HG02798 (cell line): ENCODE results near the gene SHC1.

Experiments used
- ATAC-seq: cut with Tn5 transposase; IDR thresholded peaks from one replicate; pipeline ENCODE4 v1.9.1; 2021; ENCODE audit warnings: mild to moderate bottlenecking; ENCODE audit not compliant: unreplicated experiment, poor library complexity

Gene SHC1

DNA sequence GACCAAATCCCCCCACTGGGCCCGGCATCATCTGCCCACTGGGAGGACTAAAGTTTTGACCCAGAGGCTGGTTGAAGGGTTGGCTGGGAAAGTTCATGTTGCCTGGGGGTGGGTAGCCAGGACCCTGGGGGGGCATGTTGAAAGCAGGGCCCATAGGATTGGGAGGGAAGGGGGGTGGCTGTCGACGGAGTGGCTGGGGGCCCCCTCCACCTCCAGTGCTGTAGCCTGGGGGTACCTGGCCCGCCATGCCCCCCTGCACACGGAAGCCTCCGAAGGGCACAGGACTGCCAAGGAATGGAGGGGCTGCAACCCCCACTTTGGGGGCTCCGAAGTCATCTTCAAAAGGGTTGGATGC lies 11.1 kb downstream of the SHC1 start:
- ATAC-seq: no peak

GRCh38 chr1:154958681-154959425 lies 11.7 kb downstream of the SHC1 start:
- ATAC-seq: no peak

DNA sequence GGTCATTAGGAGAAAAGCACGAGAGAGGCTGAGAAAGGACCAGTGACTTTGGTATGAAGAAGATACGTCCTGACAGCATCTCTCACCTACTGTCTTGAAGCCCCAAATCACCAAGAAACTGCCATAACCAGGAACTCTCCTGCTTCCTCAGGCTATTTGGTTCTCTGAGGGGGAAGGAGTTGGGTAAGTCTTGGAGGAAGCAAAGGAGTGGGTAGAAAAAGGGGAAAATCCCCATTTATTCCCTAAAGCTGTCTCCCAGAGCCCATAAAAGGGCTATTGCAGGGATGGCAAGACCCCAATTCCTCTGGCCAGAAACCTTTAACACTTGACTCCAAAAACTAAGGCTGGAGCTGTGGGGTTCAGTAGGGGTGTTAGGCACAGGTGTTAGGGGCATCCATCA lies 12.5 kb downstream of the SHC1 start:
- ATAC-seq: no peak

GRCh38 chr1:154957091-154957657 lies 13.4 kb downstream of the SHC1 start:
- no peak for ATAC-seq

GRCh38 chr1:154956544-154956941 lies 14.0 kb downstream of the SHC1 start:
- no peak for ATAC-seq

DNA sequence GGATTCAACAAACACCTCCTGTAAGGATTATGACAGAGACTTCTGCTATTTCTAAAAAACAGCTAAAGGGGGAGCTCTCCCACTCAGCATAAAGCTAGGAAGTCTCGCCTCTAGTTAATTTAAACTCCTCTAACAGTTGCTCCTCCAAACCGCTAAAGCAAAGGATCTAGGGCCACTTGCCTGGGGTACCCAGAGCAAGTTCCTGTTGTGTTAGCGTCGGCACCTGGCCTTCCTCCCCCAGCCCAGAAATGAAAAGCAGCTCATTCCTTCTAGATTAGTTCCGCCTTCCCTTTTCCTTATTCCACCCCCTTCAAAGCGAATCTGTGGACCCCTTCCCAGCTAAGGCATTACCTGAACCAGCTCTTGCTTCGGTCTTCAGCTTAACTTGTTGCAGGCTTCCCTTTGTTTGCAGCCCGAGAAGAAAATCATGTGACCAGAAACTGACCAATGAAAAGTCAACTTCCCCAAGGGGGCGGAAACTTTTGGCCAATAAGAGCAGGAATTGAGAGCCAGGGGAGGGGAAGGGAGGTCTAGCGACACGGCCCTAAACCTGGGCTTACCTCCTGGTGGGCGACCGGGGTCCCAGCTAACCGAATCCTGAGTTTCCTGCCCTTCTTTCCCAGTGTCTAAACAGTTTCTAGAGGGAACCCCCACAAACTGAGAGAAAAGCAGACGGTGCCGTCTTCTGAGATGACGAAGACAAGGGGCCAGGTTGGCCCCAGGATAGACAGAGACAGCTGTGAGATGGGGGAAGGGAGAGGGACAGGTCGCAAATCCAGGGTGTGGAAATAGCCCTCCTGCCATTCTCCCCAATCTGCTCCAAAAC lies 14.6 kb downstream of the SHC1 start, which contains the start of gene PBXIP1:
Gene PBXIP1 (minus strand): TSS at position 382 of the 826 bp plus-strand sequence. CDS start 2,378 bp downstream, outside the sequence.
- ATAC-seq: peak; percentile 77

DNA sequence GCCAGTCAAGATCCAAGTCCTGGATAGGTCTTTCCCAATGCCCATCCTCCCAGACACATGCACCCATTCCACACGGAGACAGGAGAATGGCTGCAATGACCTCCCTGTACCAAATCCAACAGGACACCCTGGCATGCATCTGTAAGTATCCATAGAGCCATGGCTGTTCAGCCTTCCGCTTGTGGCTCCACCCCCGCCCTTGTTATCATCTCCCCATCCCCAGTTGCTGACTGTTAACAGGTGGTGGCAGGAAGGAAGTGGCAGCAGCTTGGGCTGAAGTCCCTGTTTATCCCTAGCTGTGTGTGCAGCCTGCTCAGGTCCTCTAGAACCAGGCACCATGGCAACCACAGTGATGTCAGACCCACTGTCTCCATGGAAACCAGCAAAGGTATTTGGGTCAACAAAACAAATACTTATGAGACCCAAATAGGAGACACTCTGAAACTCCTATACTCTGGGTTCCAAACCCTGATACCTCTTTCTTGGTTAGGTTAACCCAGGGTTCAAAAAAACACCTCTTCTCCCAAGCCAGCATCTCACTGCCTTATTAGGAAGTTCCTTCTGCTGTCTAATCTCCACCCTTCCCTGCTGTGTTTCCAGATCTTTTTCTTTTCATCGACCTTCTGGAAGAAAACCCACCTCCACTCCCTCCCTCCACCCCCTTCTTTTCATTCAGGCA lies 15.4 kb downstream of the SHC1 start:
- peak; percentile 36 for ATAC-seq

DNA sequence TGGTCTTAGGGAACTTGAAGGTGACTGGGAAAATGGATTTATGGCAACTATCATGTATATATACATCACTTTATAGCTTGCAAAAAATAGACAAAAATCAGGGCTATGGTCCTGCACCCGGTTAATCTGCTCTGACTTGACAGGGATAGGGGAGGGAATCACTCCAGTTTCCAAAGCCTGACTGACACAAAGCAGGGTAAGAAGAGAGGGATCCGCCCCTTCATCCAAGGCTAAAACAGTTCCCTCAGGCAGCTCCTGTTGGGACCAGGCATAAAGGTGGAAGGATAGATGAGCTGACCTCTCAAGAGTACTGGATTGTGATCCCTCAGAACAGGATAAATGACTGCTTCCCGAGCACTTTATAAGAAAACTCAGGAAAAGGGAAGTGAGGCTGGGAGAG lies 16.0 kb downstream of the SHC1 start:
- ATAC-seq: no peak

- no peak for ATAC-seq
Observed at GRCh38 chr1:154953611-154954038, 16.9 kb downstream of the SHC1 start.

DNA sequence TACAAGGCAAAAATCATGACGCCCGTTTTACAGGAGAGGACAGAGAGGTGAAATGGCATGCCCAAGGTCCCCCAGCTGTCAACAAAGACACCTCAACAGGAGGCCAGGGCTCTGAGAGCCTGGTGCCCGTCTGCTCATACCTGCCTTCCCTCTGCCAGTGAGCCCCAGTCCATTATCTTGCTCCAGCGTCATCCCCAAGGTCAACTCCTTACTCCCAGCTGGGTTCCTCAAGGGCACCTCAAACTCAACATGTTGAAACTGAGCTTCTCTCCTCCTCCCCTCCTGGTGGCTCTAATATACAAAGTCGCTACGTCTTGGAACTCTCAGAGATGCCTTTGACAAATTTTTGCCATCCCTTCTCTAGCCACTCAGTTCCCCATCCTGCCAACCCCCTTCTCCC lies 17.9 kb downstream of the SHC1 start:
- no peak for ATAC-seq

DNA sequence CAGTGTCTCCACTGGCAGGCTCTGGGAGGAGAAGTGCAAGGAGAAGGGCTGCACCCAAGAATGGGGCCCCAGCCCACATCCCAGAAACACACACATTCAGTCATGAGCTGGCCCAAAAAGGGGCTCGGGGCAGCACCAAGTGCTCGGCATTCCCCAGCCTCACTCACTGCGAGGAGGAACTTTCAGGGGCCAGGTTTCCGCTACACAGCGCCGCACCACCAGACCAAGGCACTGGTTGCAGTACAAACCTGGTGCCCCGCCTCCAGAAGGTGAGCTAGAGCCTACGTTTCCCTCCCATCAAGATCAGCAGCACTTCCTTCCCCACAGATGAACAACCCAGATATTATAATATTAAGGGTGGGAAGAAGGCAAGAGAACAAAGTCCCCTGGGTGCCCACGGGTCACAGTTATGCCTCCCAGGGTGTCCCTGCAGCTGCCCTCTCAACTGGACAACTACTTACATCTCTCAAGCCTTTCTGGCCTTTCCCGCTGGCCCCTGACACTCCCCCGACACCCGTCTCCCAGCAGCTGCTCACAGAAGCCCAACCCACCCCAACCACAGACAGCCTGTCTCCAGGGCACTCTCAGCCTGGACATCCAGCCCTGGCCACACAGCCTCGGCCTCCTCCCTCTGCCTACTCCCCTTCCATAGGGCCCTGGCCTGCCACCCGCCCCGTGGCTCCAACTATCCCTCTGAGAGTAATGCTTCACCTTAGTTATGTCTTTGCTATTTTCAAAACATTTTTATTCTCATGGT lies 18.5 kb downstream of the SHC1 start:
- ATAC-seq: no peak

- no peak for ATAC-seq
Observed at GRCh38 chr1:154948079-154948478, 22.5 kb downstream of the SHC1 start.

DNA sequence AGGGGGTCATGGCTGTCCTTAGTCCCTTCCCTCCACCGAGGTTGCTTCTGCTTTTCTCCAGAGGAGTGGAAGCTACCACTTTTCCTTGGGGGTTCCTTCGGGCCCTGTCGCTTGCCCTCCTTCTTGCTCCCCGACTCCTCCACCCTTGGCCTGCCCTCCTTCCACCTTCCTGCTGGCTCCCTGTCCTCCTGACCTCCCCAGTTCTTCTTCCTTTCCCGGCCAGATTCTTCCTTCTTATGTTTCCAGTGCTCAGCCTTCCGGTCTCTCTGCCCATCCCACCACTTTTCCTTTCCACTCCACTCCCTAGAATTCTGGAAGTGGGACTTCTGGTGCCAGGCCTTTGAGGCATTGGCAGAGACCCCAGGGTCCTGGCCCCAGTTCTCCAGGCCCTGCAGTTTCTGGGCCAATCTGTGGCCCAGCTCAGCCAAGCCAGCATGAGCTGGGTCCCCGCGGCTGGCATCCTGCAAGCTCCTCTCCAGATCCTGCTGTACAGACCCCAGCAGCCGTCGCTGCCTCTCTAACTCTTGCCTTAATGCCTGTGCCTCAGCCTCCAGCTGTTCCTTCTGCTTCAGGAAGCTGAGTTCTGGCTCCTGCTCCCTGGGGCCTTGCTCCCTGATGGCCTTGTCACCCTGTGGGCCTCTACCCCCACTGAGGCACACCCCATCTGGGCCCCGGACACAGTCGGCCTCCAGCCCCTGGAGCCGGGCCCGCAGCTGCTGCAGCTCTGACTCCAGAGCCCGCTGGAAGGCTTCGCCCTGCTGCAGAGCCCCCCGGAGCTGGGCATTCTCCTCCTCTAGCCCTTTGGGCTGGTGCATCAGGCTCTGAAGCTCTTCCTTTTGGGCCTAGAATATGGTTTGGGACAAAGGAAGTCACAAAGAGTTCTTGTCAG lies 24.3 kb downstream of the SHC1 start:
- ATAC-seq: no peak

DNA sequence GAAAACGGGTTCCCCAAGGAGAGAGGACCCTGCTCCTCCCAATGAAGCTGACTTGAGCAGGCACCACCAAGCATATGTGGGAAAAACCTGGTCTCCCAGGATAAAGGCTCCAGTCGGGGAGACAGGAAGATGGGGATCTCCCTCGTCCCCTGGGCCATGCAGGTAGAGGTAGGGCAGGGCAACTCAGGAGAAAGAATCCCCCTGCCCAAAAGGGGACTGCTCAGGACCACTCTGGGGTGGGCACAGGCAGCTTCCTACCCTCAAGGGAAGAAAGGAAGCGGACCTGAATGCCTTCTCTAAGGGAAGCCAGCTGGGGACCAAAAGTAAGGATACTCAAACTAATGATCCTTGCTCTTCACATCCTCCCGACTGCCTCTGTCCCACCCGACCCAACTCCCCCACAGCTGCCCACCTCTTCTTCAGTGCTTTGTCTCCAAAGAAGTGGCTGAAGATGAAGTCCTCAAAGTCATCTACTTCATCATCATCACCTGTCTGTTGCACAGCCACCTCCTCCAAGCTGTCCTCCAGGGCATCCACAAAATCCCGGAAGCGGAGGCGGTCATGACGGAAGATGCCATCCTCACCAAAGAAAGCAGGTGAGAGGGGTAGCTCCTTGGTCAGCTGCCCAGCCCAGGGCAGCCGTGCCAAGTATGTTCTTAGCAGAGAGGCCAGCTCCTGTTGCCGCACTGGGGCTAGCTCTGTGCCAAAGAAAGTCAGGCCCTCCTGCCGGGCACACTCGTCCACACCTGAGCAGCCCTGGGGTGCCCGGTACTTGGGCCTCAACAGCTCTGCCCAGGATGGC lies 25.2 kb downstream of the SHC1 start:
- no peak for ATAC-seq

DNA sequence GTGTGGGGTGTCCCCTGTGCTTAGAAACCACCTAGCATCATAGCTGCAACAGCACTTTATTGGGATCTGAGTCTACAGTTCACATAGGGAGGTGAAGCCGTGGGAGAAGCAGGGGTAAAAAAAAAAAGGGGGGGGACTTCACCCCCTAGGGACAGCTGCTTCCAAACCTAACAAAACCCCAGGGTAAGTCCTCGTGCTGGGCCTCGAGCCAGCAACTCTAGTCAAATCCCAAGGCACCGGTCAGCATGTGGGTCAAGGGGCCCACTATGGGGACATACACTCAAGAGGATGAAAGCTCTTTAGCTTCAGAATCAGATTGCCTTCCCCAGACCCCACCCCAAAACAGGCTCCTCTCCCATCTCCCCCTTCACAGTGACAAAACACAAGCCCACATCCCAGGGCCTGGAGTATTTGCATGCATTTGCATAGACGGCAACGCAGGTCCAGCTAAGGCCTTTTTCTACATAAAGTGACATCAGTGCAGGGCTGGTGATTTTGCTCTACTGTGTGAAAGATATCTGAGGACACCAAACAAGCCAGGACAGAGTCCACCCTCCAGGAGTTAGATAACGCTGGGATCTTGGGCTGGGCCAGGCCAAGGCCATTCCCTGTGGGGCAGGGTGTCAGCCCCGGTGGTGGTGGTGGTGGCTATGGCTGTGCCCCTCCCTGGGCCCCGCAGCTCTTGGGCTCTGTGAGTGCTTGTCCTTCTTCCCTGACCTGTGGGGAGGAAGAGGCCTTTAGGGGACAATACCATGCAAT lies 26.0 kb downstream of the SHC1 start:
- ATAC-seq: no peak

DNA sequence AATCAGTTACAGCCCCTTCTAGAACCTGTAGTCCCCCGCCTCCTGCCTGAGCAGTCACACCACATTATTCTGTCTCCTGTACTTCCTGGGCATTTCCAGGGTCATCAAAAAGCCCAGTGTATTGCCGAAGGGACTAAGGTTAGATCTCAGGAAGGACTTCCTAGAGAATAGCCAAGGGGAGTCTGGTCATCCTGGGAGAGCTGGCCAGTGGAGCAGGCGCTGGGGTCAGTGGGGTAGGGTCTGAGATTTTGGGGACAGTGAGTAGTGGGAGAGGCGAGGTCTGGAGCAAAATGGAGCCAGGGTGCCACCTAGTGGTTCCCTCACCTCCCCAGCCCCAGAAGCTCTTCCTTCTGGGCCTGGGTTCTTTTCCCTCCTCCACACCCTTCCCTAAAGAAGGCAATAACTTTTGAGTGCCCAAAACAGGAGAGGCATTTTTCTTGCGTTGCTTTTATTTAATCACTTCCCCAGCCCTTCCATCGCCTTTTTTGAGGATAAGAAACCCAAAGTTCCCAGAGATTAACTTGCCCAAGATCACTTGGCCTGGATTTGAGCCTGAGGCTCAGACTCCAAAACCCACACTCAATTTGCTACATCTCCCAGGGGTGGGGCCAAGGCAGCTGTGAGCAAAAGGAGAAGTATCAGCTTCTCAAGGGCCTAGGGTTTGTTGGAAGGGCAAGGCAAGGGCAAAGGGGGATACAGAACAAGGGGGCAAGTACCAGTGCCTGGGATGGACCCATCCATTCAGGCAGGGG lies 26.7 kb downstream of the SHC1 start:
- ATAC-seq: peak; percentile 25
